Smooth muscle cell (in vitro differentiated cells): ENCODE results near the gene MYO10. TPM values are rescaled to one million over a fixed set of nuclear protein-coding genes. Genes with fewer than 3 reads are reported as not detected.

Source experiments
- DNase-seq: peaks from one replicate; lab custom pipeline; 2025; ENCODE audit not compliant: unreplicated experiment; lab: John Stamatoyannopoulos, UW
- H2AFZ ChIP-seq: fragments of 200-600 bp; sonication (generic); 2 replicates; pipeline ENCODE4 v1.6.0; 2016; ENCODE audit warnings: antibody characterized with exemption, low read depth, mild to moderate bottlenecking
- H3F3A ChIP-seq: fragments of 200-600 bp; sonication (generic); 2 replicates; pipeline ENCODE4 v1.6.0; 2017; ENCODE audit warnings: antibody characterized with exemption, low read depth
- H3K27ac ChIP-seq: fragments of 200-600 bp; sonication (generic); 2 replicates; pipeline ENCODE4 v1.5.1; 2016; ENCODE audit warnings: low read depth, mild to moderate bottlenecking
- H3K27me3 ChIP-seq: fragments of 200-600 bp; sonication (generic); 2 replicates; pipeline ENCODE4 v1.6.1; 2016; ENCODE audit warnings: low read depth, mild to moderate bottlenecking
- H3K36me3 ChIP-seq: fragments of 200-600 bp; sonication (generic); 2 replicates; pipeline ENCODE4 v1.5.1; 2016; ENCODE audit warnings: low read depth
- H3K4me1 ChIP-seq: fragments of 200-600 bp; sonication (generic); 2 replicates; pipeline ENCODE4 v1.5.1; 2016; ENCODE audit warnings: low read depth
- H3K4me2 ChIP-seq: fragments of 200-600 bp; sonication (generic); 2 replicates; pipeline ENCODE4 v1.6.0; 2016; ENCODE audit warnings: mild to moderate bottlenecking
- H3K4me3 ChIP-seq: fragments of 200-600 bp; sonication (generic); 2 replicates; pipeline ENCODE4 v1.5.1; 2016; ENCODE audit warnings: mild to moderate bottlenecking
- H3K79me2 ChIP-seq: fragments of 200-600 bp; sonication (generic); 2 replicates; pipeline ENCODE4 v1.6.0; 2016; ENCODE audit warnings: low read depth, mild to moderate bottlenecking
- H3K9ac ChIP-seq: fragments of 200-600 bp; sonication (generic); 2 replicates; pipeline ENCODE4 v1.6.0; 2016; ENCODE audit warnings: low read depth
- H3K9me3 ChIP-seq: fragments of 200-600 bp; sonication (generic); replicated peaks from 2 replicates; pipeline ENCODE4 v1.5.1; 2016; ENCODE audit warnings: low read depth
- H4K20me1 ChIP-seq: fragments of 200-600 bp; sonication (generic); 2 replicates; pipeline ENCODE4 v1.6.0; 2016; ENCODE audit warnings: low read depth
- CTCF ChIP-seq: fragments of 200-600 bp; sonication (generic); IDR thresholded peaks from 2 replicates; pipeline ENCODE4 v1.5.1; 2017; ENCODE audit warnings: borderline replicate concordance, mild to moderate bottlenecking, antibody characterized with exemption; ENCODE audit not compliant: insufficient read depth, poor library complexity, severe bottlenecking
- WGBS: methylation state at CpG from one replicate; pipeline ENCODE4 v1.1.7; 2016; ENCODE audit warnings: low lambda C conversion rate; 5-methylcytosine and 5-hydroxymethylcytosine counted together
- polyA plus RNA-seq: library from polyadenylated mRNA; unstranded; fragments of >200 nt; fragmentation: Nextera tagmentation; extraction: Ambion mirVana; gene quantifications from 2 replicates; pipeline ENCODE4 v1.2.1, GENCODE V29; 2016
- total RNA-seq: library from RNA; depleted of rRNA; stranded (reverse); fragments of >200 nt; gene quantifications from 2 replicates; pipeline ENCODE4 v1.2.3, GENCODE V29; 2014

MYO10 gene
- total and polyA plus RNA-seq, 2 experiments from 2014 or later: 76.4 to 96.8 TPM

GRCh38 chr5:16815432-16815831, 120.7 kb downstream of the MYO10 start:
- H4K20me1 ChIP-seq: peaks cover 100% of the 10 kb centered on the region
- DNase-seq: no peak
- no peak overlapping the region for H3K4me2 ChIP-seq
- WGBS: 92% methylated on average over 3 of the region's 3 CpGs
- no peak overlapping the region for H3K27ac ChIP-seq
- H3K9ac ChIP-seq: no peak overlapping the region
- peaks cover 6% of the 10 kb centered on the region for H3F3A ChIP-seq
- no peak overlapping the region for H2AFZ ChIP-seq
- peaks cover 6% of the 10 kb centered on the region for H3K4me1 ChIP-seq
- no peak for TF ChIP-seq CTCF
- no peaks in the 10 kb centered on the region for H3K36me3 ChIP-seq
- no peaks in the 10 kb centered on the region for H3K9me3 ChIP-seq
- H3K79me2 ChIP-seq: peaks cover 88% of the 10 kb centered on the region
- H3K27me3 ChIP-seq: no peaks in the 10 kb centered on the region
- no peak overlapping the region for H3K4me3 ChIP-seq

- no peak overlapping the region for H2AFZ ChIP-seq
- peaks cover 11% of the 10 kb centered on the region for H3K4me1 ChIP-seq
- whole genome bisulfite sequencing: 86% methylated on average over 4 of the region's 4 CpGs
- no peak for TF ChIP-seq CTCF
- H3K36me3 ChIP-seq: no peaks in the 10 kb centered on the region
- no peak for DNase-seq
- peaks cover 82% of the 10 kb centered on the region for H3K79me2 ChIP-seq
- H3K27me3 ChIP-seq: no peaks in the 10 kb centered on the region
- H3K27ac ChIP-seq: peak overlapping the region; percentile 12
- no peak overlapping the region for H3K9ac ChIP-seq
- no peak overlapping the region for H3K4me3 ChIP-seq
- H3K4me2 ChIP-seq: no peak overlapping the region
- H4K20me1 ChIP-seq: peaks cover 100% of the 10 kb centered on the region
- H3K9me3 ChIP-seq: no peaks in the 10 kb centered on the region
- H3F3A ChIP-seq: peaks cover 8% of the 10 kb centered on the region
Observed at GRCh38 chr5:16812911-16813310, 123.2 kb downstream of the MYO10 start.

- H3F3A ChIP-seq: peaks cover 8% of the 10 kb centered on the region
- H3K4me2 ChIP-seq: no peak overlapping the region
- H3K27me3 ChIP-seq: no peaks in the 10 kb centered on the region
- peaks cover 82% of the 10 kb centered on the region for H3K79me2 ChIP-seq
- H2AFZ ChIP-seq: no peak overlapping the region
- H3K4me1 ChIP-seq: peaks cover 11% of the 10 kb centered on the region
- no peak overlapping the region for H3K9ac ChIP-seq
- no peak for DNase-seq
- WGBS: 44% methylated on average over 3 of the region's 3 CpGs
- no peaks in the 10 kb centered on the region for H3K36me3 ChIP-seq
- no peak overlapping the region for H3K27ac ChIP-seq
- H3K9me3 ChIP-seq: no peaks in the 10 kb centered on the region
- peaks cover 100% of the 10 kb centered on the region for H4K20me1 ChIP-seq
- no peak for TF ChIP-seq CTCF
- no peak overlapping the region for H3K4me3 ChIP-seq
Observed at GRCh38 chr5:16812448-16812847, 123.6 kb downstream of the MYO10 start.

GRCh38 chr5:16810208-16810854, 125.8 kb downstream of the MYO10 start:
- H3K36me3 ChIP-seq: no peaks in the 10 kb centered on the region
- H3K27me3 ChIP-seq: no peaks in the 10 kb centered on the region
- H3K9me3 ChIP-seq: no peaks in the 10 kb centered on the region
- DNase-seq: no peak
- H3F3A ChIP-seq: peaks cover 5% of the 10 kb centered on the region
- peak overlapping the region; percentile 2 for H3K27ac ChIP-seq
- H3K79me2 ChIP-seq: peaks cover 85% of the 10 kb centered on the region
- no peak overlapping the region for H3K9ac ChIP-seq
- H3K4me2 ChIP-seq: peak overlapping the region; percentile 33
- no peak overlapping the region for H3K4me3 ChIP-seq
- 77% methylated on average over 9 of the region's 9 CpGs for WGBS
- H2AFZ ChIP-seq: no peak overlapping the region
- peaks cover 100% of the 10 kb centered on the region for H4K20me1 ChIP-seq
- TF ChIP-seq CTCF: no peak
- peaks cover 11% of the 10 kb centered on the region for H3K4me1 ChIP-seq
